Gastroesophageal sphincter (tissue), 3 donors: ENCODE results near the gene INAVA.

Source experiments
- POLR2A ChIP-seq, 2 donors: fragments of 450-650 bp; IDR thresholded peaks; one replicate each; pipeline ENCODE4 v1.6.1; 2017; ENCODE audit warnings: antibody characterized with exemption in 2 of 2, mild to moderate bottlenecking in 2 of 2, moderate library complexity in 1 of 2
- TF ChIP-seq, protein P1 (sequence below), 4 experiments: fragments of 200-600 bp in 2 of 4; fragments of 450-650 bp in 2 of 4; sonication (generic) in 1 of 4; IDR thresholded peaks; one replicate each; pipeline ENCODE4 v1.5.1; 2017 to 2019; ENCODE audit warnings: antibody characterized with exemption in 4 of 4, mild to moderate bottlenecking in 2 of 4, moderate library complexity in 2 of 4

GRCh38 chr1:200880212-200880611 is 14.5 kb upstream of the INAVA start:
- TF ChIP-seq, protein P1, sequence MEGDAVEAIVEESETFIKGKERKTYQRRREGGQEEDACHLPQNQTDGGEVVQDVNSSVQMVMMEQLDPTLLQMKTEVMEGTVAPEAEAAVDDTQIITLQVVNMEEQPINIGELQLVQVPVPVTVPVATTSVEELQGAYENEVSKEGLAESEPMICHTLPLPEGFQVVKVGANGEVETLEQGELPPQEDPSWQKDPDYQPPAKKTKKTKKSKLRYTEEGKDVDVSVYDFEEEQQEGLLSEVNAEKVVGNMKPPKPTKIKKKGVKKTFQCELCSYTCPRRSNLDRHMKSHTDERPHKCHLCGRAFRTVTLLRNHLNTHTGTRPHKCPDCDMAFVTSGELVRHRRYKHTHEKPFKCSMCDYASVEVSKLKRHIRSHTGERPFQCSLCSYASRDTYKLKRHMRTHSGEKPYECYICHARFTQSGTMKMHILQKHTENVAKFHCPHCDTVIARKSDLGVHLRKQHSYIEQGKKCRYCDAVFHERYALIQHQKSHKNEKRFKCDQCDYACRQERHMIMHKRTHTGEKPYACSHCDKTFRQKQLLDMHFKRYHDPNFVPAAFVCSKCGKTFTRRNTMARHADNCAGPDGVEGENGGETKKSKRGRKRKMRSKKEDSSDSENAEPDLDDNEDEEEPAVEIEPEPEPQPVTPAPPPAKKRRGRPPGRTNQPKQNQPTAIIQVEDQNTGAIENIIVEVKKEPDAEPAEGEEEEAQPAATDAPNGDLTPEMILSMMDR (IDR thresholded peaks at IDR 0.05), result no peak
- no peak for TF ChIP-seq POLR2A (IDR thresholded peaks at IDR 0.05)
